ENCODE data around the gene FSTL4. TPM values are rescaled to one million over a fixed set of nuclear protein-coding genes. Genes with fewer than 3 reads are reported as not detected.

The FSTL4 gene
- total RNA-seq, 1 donor from 2014 or later: 11.3 TPM

DNA sequence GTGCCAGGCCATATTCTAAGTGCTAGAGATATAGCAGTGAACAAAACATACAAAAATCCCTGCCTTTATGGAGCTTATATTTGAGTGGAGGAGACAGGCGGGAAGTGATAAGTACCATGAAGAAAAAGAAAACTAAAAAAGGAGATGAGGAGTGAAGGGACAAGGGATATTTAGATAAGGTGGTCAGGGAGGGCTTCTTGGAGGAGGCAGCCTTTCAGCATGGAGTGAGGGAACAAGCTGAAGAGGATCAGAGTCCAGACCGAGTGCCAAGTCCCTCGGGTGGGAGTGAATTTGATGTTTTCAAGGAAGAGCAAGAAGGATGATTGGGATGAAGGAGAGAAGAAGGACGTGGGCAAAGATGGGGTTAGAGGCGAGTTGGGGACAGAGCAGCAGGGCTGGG lies 190.5 kb downstream of the FSTL4 start:
- peaks cover 22% of the 10 kb centered on the region for H3K4me1 Mint-ChIP-seq (ENCODE audit: unreplicated experiment)
- no peaks in the 10 kb centered on the region for H3K9me3 Mint-ChIP-seq
- TF ChIP-seq, protein P1, sequence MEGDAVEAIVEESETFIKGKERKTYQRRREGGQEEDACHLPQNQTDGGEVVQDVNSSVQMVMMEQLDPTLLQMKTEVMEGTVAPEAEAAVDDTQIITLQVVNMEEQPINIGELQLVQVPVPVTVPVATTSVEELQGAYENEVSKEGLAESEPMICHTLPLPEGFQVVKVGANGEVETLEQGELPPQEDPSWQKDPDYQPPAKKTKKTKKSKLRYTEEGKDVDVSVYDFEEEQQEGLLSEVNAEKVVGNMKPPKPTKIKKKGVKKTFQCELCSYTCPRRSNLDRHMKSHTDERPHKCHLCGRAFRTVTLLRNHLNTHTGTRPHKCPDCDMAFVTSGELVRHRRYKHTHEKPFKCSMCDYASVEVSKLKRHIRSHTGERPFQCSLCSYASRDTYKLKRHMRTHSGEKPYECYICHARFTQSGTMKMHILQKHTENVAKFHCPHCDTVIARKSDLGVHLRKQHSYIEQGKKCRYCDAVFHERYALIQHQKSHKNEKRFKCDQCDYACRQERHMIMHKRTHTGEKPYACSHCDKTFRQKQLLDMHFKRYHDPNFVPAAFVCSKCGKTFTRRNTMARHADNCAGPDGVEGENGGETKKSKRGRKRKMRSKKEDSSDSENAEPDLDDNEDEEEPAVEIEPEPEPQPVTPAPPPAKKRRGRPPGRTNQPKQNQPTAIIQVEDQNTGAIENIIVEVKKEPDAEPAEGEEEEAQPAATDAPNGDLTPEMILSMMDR (conservative IDR thresholded peaks at IDR 0.05): peak; percentile 1

DNA sequence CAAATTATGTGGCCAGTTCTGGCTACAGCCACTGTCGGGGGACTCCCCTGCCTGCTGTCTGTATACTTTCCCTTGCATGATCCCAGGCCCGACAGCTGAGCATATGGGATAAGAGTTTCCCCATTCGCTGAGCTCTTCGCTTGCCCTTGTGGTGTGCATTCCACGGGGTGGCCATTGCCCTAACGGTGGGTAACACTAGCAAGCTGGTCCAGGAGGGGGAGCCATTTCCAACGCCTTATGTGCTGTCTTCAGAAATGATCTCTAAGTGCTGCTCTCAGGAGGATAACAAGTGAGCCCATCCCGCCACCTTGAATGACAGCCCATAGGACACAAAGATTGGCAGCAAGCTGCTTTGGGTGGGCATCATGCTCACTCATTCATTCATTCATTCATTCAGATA lies 190.9 kb downstream of the FSTL4 start:
- Mint-ChIP-seq H3K36me3 (peaks cover 6% of the 10 kb centered on the region), H3K27me3 (peaks cover 21% of the 10 kb centered on the region), H3K4me3 (no peak overlapping the region), H3K9me3 (no peaks in the 10 kb centered on the region), H3K4me1 (ENCODE audit: unreplicated experiment) (peaks cover 17% of the 10 kb centered on the region), H3K27ac (peak overlapping the region; percentile 87)
- no peak for DNase-seq (ENCODE audit: extremely low spot score, unreplicated experiment)
- TF ChIP-seq, protein P1 (conservative IDR thresholded peaks at IDR 0.05): peak; percentile 67

More for the DNA sequence above, 190.5 kb downstream of the FSTL4 start:
- H3K36me3 Mint-ChIP-seq: peaks cover 6% of the 10 kb centered on the region
- peaks cover 24% of the 10 kb centered on the region for H3K27me3 Mint-ChIP-seq
- DNase-seq (ENCODE audit: extremely low spot score, unreplicated experiment): no peak
- peak overlapping the region; percentile 87 for H3K27ac Mint-ChIP-seq
- H3K4me3 Mint-ChIP-seq: no peak overlapping the region

DNA sequence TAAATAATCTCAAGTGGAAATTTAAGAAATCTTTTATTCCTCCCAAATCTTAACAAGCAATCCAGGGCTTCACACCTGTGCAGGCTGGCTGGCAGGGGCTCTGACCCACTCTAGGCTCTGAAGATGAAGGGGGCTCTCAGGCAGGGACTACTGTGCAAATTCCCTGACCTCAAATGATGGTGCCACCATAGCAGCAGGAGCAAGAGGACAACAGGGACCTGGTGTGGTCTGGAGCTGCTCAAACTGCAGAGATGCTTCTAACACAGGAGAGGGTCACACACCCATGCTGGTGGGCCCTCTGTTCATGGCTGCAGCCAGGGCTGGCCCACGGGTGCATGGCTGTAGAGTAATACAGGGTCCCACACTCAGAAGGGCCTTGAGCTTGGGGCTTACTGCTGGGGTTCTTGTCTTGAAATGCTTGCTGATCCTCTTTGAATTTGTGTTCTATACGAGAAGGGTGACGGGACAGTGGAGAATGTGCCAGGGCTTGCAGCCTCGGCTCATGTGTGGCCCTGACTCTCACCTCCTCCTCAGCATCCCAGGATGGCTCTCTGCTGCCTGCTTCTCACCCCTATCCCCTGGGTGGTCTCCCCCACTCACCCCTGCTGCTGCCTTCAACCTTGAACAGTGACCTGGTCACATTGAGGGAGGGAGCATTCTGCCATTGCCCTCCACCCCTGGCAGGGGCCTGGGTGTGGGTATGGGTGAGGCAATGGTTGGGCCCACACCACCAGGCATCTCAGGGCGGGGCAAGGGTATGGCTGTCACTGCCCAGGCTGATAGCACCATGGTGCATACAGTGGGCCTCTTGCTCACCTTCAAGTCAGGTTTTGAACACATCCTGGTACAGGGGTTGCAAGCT lies 191.7 kb downstream of the FSTL4 start:
- TF ChIP-seq, protein P1 (conservative IDR thresholded peaks at IDR 0.05): no peak

DNA sequence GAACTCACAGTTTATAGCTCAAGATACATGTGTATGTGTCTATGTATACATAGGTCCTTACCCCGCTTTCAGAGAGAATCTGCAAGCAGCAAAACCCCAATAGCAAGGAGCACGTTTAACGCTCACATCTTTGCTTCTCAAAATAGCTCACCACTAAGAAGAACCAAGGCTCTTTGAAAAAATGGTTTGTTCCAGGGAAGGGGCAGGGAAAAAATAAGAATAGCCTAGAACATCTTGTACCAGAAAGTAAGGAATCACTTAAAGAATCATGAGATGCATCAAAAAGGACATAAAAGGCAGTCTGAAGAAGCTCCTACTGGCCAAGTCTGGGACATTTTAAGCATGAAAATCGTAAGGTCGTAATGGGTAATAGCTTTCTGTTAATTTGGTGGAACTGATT lies 196.4 kb downstream of the FSTL4 start:
- no peak for DNase-seq (ENCODE audit: extremely low spot score, unreplicated experiment)
- Mint-ChIP-seq H3K27me3 (peaks cover 3% of the 10 kb centered on the region), H3K9me3 (no peaks in the 10 kb centered on the region), H3K36me3 (peaks cover 3% of the 10 kb centered on the region), H3K27ac (no peak overlapping the region), H3K4me3 (no peak overlapping the region), H3K4me1 (ENCODE audit: unreplicated experiment) (no peaks in the 10 kb centered on the region)
- TF ChIP-seq, protein P1 (conservative IDR thresholded peaks at IDR 0.05): no peak

More for the DNA sequence above, 191.7 kb downstream of the FSTL4 start:
- H3K27ac Mint-ChIP-seq: no peak overlapping the region
- H3K4me1 Mint-ChIP-seq (ENCODE audit: unreplicated experiment): peaks cover 14% of the 10 kb centered on the region
- peaks cover 16% of the 10 kb centered on the region for H3K27me3 Mint-ChIP-seq
- peaks cover 6% of the 10 kb centered on the region for H3K36me3 Mint-ChIP-seq
- no peaks in the 10 kb centered on the region for H3K9me3 Mint-ChIP-seq
- peak; percentile 59 for DNase-seq (ENCODE audit: extremely low spot score, unreplicated experiment)
- H3K4me3 Mint-ChIP-seq: no peak overlapping the region

DNA sequence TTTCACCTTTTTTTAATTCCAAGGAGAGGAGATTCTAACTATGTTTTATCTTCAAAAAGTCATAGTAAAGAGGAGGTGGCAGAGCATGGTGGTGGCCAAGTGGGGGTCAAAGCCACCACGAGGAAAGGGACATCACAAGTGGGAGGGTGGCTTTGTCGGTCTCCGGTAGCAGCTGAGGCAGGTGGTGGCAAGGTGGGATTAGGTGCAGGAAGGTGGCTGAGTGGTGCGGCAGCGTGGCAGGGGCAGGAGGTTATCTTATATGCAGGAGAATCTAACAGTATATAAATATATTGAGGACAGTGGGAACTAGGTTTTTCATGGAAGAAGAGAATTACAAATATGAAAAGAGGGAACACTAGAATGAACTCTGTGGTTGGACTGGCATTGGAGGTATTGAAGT lies 196.8 kb downstream of the FSTL4 start:
- Mint-ChIP-seq H3K4me1 (ENCODE audit: unreplicated experiment) (no peaks in the 10 kb centered on the region), H3K9me3 (no peaks in the 10 kb centered on the region), H3K4me3 (no peak overlapping the region), H3K27ac (no peak overlapping the region), H3K27me3 (peaks cover 3% of the 10 kb centered on the region), H3K36me3 (peaks cover 3% of the 10 kb centered on the region)
- TF ChIP-seq, protein P1 (conservative IDR thresholded peaks at IDR 0.05): no peak
- no peak for DNase-seq (ENCODE audit: extremely low spot score, unreplicated experiment)

All from type B pancreatic cell (in vitro differentiated cells).